Measurements from ENCODE around the gene RNF212.

The RNF212 gene

DNA sequence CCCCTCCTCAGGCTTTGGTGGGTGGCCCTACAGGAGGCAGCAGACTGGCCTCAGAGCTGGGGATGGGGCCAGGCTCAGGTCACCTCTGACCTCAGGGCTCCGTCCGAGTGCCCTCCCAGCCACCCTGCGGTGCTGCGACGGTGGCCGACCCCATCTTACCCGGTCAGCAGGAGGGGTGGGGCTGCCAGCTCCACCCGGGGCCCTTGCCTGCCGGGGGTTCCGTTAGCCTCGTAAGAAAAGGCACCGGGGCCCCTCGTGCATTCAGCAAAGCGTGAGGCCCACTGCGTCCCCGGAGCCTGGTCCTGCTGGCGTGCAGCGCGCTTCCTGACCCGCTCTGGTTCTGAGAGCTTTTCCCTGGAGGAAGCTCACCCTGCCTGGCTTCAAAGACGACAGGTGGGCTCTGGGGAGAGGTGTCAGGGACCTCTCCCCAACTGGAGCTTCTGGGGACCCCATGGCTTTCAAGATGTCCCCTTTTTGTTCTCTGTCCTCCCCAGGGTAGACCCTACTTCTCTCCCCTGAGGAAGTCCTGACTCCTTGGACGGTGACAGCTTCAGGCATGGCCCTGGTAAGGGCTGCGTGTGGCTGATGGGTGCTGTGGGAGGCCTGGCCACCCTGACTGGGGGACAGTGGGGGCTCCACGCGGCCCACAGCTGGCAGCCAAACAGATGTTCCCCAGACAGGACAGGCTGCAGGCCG lies 86.0 kb downstream of the RNF212 start:
- no peak for ATAC-seq
- TF ChIP-seq ZNF565 (CRISPR knock-in tag; conservative IDR thresholded peaks at IDR 0.05; ENCODE audit: low read depth) (no peak), ARNTL (CRISPR knock-in tag; IDR thresholded peaks at IDR 0.05; ENCODE audit: borderline replicate concordance, low read depth) (no peak), ISL1 (CRISPR knock-in tag; IDR thresholded peaks at IDR 0.05) (no peak), PPARA (CRISPR knock-in tag; IDR thresholded peaks at IDR 0.05; ENCODE audit: borderline replicate concordance) (no peak), TCF4 (CRISPR knock-in tag; IDR thresholded peaks at IDR 0.05; ENCODE audit: borderline replicate concordance) (no peak), ZC3H10 (CRISPR knock-in tag; IDR thresholded peaks at IDR 0.05) (no peak), GLIS3 (CRISPR knock-in tag; IDR thresholded peaks at IDR 0.05) (no peak), PATZ1 (CRISPR knock-in tag; IDR thresholded peaks at IDR 0.05; ENCODE audit: borderline replicate concordance) (no peak), ZNF70 (CRISPR knock-in tag; IDR thresholded peaks at IDR 0.05) (no peak), OSR1 (CRISPR knock-in tag; IDR thresholded peaks at IDR 0.05) (no peak), CREB5 (CRISPR knock-in tag; IDR thresholded peaks at IDR 0.05; ENCODE audit: low read depth) (no peak), ESRRG (CRISPR knock-in tag; IDR thresholded peaks at IDR 0.05) (no peak), SNAI2 (CRISPR knock-in tag; IDR thresholded peaks at IDR 0.05) (no peak), RARB (CRISPR knock-in tag; IDR thresholded peaks at IDR 0.05) (no peak), CSDC2 (CRISPR knock-in tag; IDR thresholded peaks at IDR 0.05) (no peak), ZNF8 (CRISPR knock-in tag; IDR thresholded peaks at IDR 0.05) (no peak), TOX (CRISPR knock-in tag; IDR thresholded peaks at IDR 0.05; ENCODE audit: borderline replicate concordance) (no peak)
- TF ChIP-seq, protein P1, sequence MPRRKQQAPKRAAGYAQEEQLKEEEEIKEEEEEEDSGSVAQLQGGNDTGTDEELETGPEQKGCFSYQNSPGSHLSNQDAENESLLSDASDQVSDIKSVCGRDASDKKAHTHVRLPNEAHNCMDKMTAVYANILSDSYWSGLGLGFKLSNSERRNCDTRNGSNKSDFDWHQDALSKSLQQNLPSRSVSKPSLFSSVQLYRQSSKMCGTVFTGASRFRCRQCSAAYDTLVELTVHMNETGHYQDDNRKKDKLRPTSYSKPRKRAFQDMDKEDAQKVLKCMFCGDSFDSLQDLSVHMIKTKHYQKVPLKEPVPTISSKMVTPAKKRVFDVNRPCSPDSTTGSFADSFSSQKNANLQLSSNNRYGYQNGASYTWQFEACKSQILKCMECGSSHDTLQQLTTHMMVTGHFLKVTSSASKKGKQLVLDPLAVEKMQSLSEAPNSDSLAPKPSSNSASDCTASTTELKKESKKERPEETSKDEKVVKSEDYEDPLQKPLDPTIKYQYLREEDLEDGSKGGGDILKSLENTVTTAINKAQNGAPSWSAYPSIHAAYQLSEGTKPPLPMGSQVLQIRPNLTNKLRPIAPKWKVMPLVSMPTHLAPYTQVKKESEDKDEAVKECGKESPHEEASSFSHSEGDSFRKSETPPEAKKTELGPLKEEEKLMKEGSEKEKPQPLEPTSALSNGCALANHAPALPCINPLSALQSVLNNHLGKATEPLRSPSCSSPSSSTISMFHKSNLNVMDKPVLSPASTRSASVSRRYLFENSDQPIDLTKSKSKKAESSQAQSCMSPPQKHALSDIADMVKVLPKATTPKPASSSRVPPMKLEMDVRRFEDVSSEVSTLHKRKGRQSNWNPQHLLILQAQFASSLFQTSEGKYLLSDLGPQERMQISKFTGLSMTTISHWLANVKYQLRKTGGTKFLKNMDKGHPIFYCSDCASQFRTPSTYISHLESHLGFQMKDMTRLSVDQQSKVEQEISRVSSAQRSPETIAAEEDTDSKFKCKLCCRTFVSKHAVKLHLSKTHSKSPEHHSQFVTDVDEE (CRISPR knock-in tag; IDR thresholded peaks at IDR 0.05), result no peak
- TF ChIP-seq, protein P2, sequence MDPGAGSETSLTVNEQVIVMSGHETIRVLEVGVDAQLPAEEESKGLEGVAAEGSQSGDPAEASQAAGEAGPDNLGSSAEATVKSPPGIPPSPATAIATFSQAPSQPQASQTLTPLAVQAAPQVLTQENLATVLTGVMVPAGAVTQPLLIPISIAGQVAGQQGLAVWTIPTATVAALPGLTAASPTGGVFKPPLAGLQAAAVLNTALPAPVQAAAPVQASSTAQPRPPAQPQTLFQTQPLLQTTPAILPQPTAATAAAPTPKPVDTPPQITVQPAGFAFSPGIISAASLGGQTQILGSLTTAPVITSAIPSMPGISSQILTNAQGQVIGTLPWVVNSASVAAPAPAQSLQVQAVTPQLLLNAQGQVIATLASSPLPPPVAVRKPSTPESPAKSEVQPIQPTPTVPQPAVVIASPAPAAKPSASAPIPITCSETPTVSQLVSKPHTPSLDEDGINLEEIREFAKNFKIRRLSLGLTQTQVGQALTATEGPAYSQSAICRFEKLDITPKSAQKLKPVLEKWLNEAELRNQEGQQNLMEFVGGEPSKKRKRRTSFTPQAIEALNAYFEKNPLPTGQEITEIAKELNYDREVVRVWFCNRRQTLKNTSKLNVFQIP (CRISPR knock-in tag; IDR thresholded peaks at IDR 0.05; ENCODE audit: borderline replicate concordance, low read depth), result no peak

DNA sequence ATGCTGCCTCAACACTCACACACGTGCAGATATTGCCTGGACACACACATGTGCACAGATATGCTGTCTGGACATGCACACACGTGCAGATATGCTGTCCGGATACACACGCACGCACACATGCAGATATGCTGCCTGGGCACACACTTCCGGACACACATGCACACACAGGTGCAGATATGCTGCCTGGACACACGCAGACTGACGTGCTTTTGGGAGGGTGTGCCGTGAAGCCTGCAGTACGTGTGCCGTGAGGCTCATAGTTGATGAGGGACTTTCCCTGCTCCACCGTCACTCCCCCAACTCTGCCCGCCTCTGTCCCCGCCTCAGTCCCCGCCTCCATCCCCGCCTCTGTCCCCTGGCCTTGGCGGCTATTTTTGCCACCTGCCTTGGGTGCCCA lies 87.2 kb downstream of the RNF212 start:
- peak; percentile 54 for ATAC-seq
- TF ChIP-seq ZNF565 (CRISPR knock-in tag; conservative IDR thresholded peaks at IDR 0.05; ENCODE audit: low read depth) (no peak), ARNTL (CRISPR knock-in tag; IDR thresholded peaks at IDR 0.05; ENCODE audit: borderline replicate concordance, low read depth) (no peak), PATZ1 (CRISPR knock-in tag; IDR thresholded peaks at IDR 0.05; ENCODE audit: borderline replicate concordance) (no peak), CREB5 (CRISPR knock-in tag; IDR thresholded peaks at IDR 0.05; ENCODE audit: low read depth) (no peak), TOX (CRISPR knock-in tag; IDR thresholded peaks at IDR 0.05; ENCODE audit: borderline replicate concordance) (no peak), CSDC2 (CRISPR knock-in tag; IDR thresholded peaks at IDR 0.05) (no peak)
